AG09309 (cell line): ENCODE data around the gene TRIM77.
"Not testable (repeated sequence)": the region's sequence is repeated elsewhere in the genome, so short reads cannot be mapped to it uniquely, and the experiment has no call there.

Experiments
- DNase-seq: peaks from one replicate; pipeline ENCODE4 v3.0.0-alpha.2; 2010; ENCODE audit warnings: low read depth
- H3K4me3 ChIP-seq: 2 replicates; pipeline ENCODE4 v1.5.1; 2011; ENCODE audit warnings: mild to moderate bottlenecking, low read depth, low read length, moderate library complexity; ENCODE audit not compliant: control insufficient read depth
- TF ChIP-seq, protein P1 (sequence below): IDR thresholded peaks from 2 replicates; pipeline ENCODE4 v1.5.1; 2011; ENCODE audit warnings: mild to moderate bottlenecking, low read depth, low read length, inconsistent platforms; ENCODE audit not compliant: insufficient read depth, control insufficient read depth; ENCODE audit errors: missing control alignments

Gene TRIM77

DNA sequence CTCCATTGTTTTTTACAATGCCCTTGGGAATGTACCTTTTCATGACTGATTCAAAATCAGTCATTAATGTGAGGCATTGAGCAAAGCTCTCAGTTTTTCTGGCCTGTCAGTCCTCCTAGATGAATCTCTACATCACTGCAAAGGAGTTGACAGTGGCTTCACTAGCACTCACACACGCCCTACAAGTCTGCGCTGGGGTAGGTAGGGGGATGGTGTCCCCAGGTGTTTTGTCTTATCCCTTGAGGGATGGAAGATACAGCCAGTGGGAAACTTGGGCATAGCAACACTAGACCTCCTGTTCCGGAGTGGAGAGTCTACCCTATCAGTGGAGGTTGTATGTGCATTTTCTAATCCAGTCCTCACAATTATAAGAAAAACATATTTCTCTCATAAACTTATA is 27.0 kb downstream of the TRIM77 start:
- H3K4me3 ChIP-seq, result no peak overlapping the region
- TF ChIP-seq, protein P1, sequence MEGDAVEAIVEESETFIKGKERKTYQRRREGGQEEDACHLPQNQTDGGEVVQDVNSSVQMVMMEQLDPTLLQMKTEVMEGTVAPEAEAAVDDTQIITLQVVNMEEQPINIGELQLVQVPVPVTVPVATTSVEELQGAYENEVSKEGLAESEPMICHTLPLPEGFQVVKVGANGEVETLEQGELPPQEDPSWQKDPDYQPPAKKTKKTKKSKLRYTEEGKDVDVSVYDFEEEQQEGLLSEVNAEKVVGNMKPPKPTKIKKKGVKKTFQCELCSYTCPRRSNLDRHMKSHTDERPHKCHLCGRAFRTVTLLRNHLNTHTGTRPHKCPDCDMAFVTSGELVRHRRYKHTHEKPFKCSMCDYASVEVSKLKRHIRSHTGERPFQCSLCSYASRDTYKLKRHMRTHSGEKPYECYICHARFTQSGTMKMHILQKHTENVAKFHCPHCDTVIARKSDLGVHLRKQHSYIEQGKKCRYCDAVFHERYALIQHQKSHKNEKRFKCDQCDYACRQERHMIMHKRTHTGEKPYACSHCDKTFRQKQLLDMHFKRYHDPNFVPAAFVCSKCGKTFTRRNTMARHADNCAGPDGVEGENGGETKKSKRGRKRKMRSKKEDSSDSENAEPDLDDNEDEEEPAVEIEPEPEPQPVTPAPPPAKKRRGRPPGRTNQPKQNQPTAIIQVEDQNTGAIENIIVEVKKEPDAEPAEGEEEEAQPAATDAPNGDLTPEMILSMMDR, result no peak
- no peak for DNase-seq

GRCh38 chr11:89741406-89741805 is 31.3 kb downstream of the TRIM77 start:
- not testable (repeated sequence) for H3K4me3 ChIP-seq, DNase-seq

GRCh38 chr11:89744158-89744557 is 34.1 kb downstream of the TRIM77 start:
- H3K4me3 ChIP-seq, result not testable (repeated sequence)

DNA sequence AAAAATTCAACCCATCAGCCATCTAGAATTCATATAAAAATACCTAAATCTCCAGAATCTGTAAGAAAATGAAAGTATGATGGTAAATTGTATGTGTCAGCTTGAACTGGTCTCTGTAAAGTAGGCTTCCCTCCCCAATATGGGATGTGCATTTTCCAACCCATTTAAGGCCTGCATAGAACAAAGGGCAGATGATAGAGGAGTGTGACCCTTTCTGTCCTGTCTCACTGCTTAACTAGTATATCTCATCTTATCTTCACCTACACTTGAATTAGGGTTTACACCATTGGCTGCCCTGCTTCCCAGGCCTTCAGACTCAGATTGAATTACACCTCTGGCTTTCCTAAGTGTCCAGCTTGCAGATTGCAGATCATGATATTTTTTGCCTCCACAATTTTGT is 40.7 kb downstream of the TRIM77 start:
- not testable (repeated sequence) for DNase-seq, H3K4me3 ChIP-seq

More at GRCh38 chr11:89744158-89744557, 34.1 kb downstream of the TRIM77 start:
- DNase-seq, result not testable (repeated sequence)
